SU-DHL-6 (cell line): Measurements from ENCODE around the gene TCERG1.

Source experiments
- H2AFZ ChIP-seq: fragments of 200-600 bp; sonication (generic); 2 replicates; pipeline ENCODE4 v1.6.1; 2014; ENCODE audit warnings: low read depth, mild to moderate bottlenecking, moderate library complexity, mixed read lengths, antibody characterized with exemption, low read length; ENCODE audit not compliant: severe bottlenecking
- H3F3A ChIP-seq: fragments of 200-600 bp; shearing (Covaris generic); 2 replicates; pipeline ENCODE4 v1.6.0; 2016; ENCODE audit warnings: antibody characterized with exemption, mild to moderate bottlenecking; ENCODE audit not compliant: insufficient read depth
- H3K27ac ChIP-seq: fragments of 200-600 bp; sonication (generic); 2 replicates; pipeline ENCODE4 v1.5.1; 2016; ENCODE audit warnings: low read depth, mild to moderate bottlenecking, low read length, moderate library complexity, mixed read lengths
- H3K27me3 ChIP-seq: fragments of 200-600 bp; sonication (generic), shearing (Covaris generic); 2 replicates; pipeline ENCODE4 v1.6.0; 2014; ENCODE audit warnings: mild to moderate bottlenecking, low read length
- H3K36me3 ChIP-seq: fragments of 200-600 bp; sonication (generic); 2 replicates; pipeline ENCODE4 v1.6.1; 2014; ENCODE audit warnings: mild to moderate bottlenecking, low read length, mixed read lengths
- H3K4me2 ChIP-seq: fragments of 300-600, 200-600 bp; shearing (Covaris generic), sonication (generic); 2 replicates; pipeline ENCODE4 v1.6.0; 2014; ENCODE audit warnings: low read length, low read depth, mild to moderate bottlenecking; ENCODE audit not compliant: poor library complexity, severe bottlenecking
- H3K4me3 ChIP-seq: fragments of 200-600 bp; sonication (generic); 2 replicates; pipeline ENCODE4 v1.5.1; 2014; ENCODE audit warnings: antibody characterized with exemption, low read length, mild to moderate bottlenecking, mixed read lengths; ENCODE audit not compliant: insufficient read depth, poor library complexity, severe bottlenecking
- H3K79me2 ChIP-seq: fragments of 200-600 bp; sonication (generic); 2 replicates; pipeline ENCODE4 v1.6.1; 2014; ENCODE audit warnings: mild to moderate bottlenecking, low read length, moderate library complexity; ENCODE audit not compliant: insufficient read depth
- H3K9ac ChIP-seq: fragments of 200-600 bp; sonication (generic); 2 replicates; pipeline ENCODE4 v1.7.0; 2014; ENCODE audit warnings: mild to moderate bottlenecking, low read length
- H3K9me2 ChIP-seq: fragments of 200-600 bp; sonication (generic); replicated peaks from 2 replicates; pipeline ENCODE4 v1.6.1; 2014; ENCODE audit warnings: low read length; ENCODE audit not compliant: insufficient read depth
- H3K9me3 ChIP-seq: fragments of 200-600 bp; sonication (generic); 2 replicates; pipeline ENCODE4 v1.6.1; 2014; ENCODE audit warnings: low read length, mixed read lengths; ENCODE audit not compliant: insufficient read depth
- H4K20me1 ChIP-seq: fragments of 200-600 bp; sonication (generic); 2 replicates; pipeline ENCODE4 v1.6.1; 2014; ENCODE audit warnings: low read depth, mild to moderate bottlenecking, antibody characterized with exemption, low read length, moderate library complexity, mixed read lengths
- CTCF ChIP-seq: fragments of 200-600 bp; sonication (generic); IDR thresholded peaks from one replicate; pipeline ENCODE4 v1.5.1; 2017; ENCODE audit warnings: antibody characterized with exemption, mild to moderate bottlenecking, low read length, moderate library complexity; ENCODE audit not compliant: insufficient read depth, poor library complexity, severe bottlenecking
- EZH2phosphoT487 ChIP-seq: fragments of 200-600 bp; sonication (generic), shearing (Covaris generic); conservative IDR thresholded peaks from 2 replicates; pipeline ENCODE4 v1.6.1; 2018; ENCODE audit warnings: mild to moderate bottlenecking, antibody characterized with exemption, low read length, moderate library complexity, mixed read lengths

TCERG1 gene

GRCh38 chr5:146484714-146485391, 37.7 kb downstream of the TCERG1 start:
- no peaks in the 10 kb centered on the region for H3K9me3 ChIP-seq
- H3K9ac ChIP-seq: no peak overlapping the region
- H4K20me1 ChIP-seq: peaks cover 10% of the 10 kb centered on the region; the same call in 1 of the 2 replicates
- no peaks in the 10 kb centered on the region for H3F3A ChIP-seq
- no peak overlapping the region for H3K4me3 ChIP-seq
- no peaks in the 10 kb centered on the region for H3K9me2 ChIP-seq
- H2AFZ ChIP-seq: no peak overlapping the region
- H3K36me3 ChIP-seq: peaks cover 71% of the 10 kb centered on the region
- TF ChIP-seq EZH2phosphoT487 (no peak), CTCF (no peak)
- H3K4me2 ChIP-seq: no peak overlapping the region
- H3K79me2 ChIP-seq: no peaks in the 10 kb centered on the region; the same call in 1 of the 2 replicates
- H3K27me3 ChIP-seq: no peaks in the 10 kb centered on the region
- no peak overlapping the region for H3K27ac ChIP-seq

- Histone ChIP-seq H3K27me3 (no peaks in the 10 kb centered on the region), H2AFZ (no peak overlapping the region), H3K9me3 (no peaks in the 10 kb centered on the region), H3K36me3 (peaks cover 44% of the 10 kb centered on the region), H3K9me2 (no peaks in the 10 kb centered on the region), H3K79me2 (no peaks in the 10 kb centered on the region), H3K4me3 (no peak overlapping the region), H3K27ac (no peak overlapping the region), H4K20me1 (0 out of 2 replicates have a peak, but pooled peaks cover 3% of the 10 kb centered on the region), H3K9ac (no peak overlapping the region), H3F3A (no peaks in the 10 kb centered on the region; the same call in 1 of the 2 replicates), H3K4me2 (no peak overlapping the region)
- no peak for TF ChIP-seq EZH2phosphoT487
- TF ChIP-seq CTCF: no peak
These were observed 43.1 kb downstream of the TCERG1 start for GRCh38 chr5:146490089-146490843.

GRCh38 chr5:146494656-146495055, 47.5 kb downstream of the TCERG1 start:
- Histone ChIP-seq H4K20me1 (peaks cover 10% of the 10 kb centered on the region; the same call in 1 of the 2 replicates), H3K4me3 (no peak overlapping the region), H3K27ac (no peak overlapping the region), H3K79me2 (0 out of 2 replicates have a peak, but pooled peaks cover 4% of the 10 kb centered on the region), H2AFZ (no peak overlapping the region), H3K9me3 (no peaks in the 10 kb centered on the region), H3K9me2 (no peaks in the 10 kb centered on the region), H3F3A (no peaks in the 10 kb centered on the region; the same call in 1 of the 2 replicates), H3K27me3 (no peaks in the 10 kb centered on the region), H3K9ac (no peak overlapping the region), H3K4me2 (no peak overlapping the region), H3K36me3 (peaks cover 54% of the 10 kb centered on the region)
- TF ChIP-seq EZH2phosphoT487 (no peak), CTCF (no peak)
